SK-N-SH (cell line): ENCODE data around the gene BZW2.

ENCODE experiments used
- ELF1 ChIP-seq: IDR thresholded peaks from 2 replicates; pipeline ENCODE4 v1.4.0; 2012
- EZH2phosphoT487 ChIP-seq: fragments of 200-600 bp; sonication (generic); IDR thresholded peaks from 2 replicates; pipeline ENCODE4 v1.6.1; 2017; ENCODE audit warnings: low read depth, mixed run types, mild to moderate bottlenecking, antibody characterized with exemption, moderate library complexity, borderline replicate concordance
- JUND ChIP-seq: IDR thresholded peaks from 2 replicates; pipeline ENCODE4 v1.4.0; 2012
- MEF2A ChIP-seq: IDR thresholded peaks from 2 replicates; pipeline ENCODE4 v1.4.0; 2012; ENCODE audit warnings: low read depth, borderline replicate concordance
- MXI1 ChIP-seq: IDR thresholded peaks from 2 replicates; pipeline ENCODE4 v1.6.1; 2012; ENCODE audit warnings: mild to moderate bottlenecking, low read depth, low read length, improper control_type of control experiment
- POLR2AphosphoS5 ChIP-seq: IDR thresholded peaks from 2 replicates; pipeline ENCODE4 v1.6.1; 2012; ENCODE audit warnings: low read depth, low read length
- RAD21 ChIP-seq: IDR thresholded peaks from 2 replicates; pipeline ENCODE4 v1.6.1; 2012; ENCODE audit warnings: mild to moderate bottlenecking, low read length
- RCOR1 ChIP-seq: fragments of 150-350 bp; IDR thresholded peaks from 2 replicates; pipeline ENCODE4 v1.6.1; 2017; ENCODE audit warnings: antibody characterized with exemption, low read length
- SMC3 ChIP-seq: IDR thresholded peaks from 2 replicates; pipeline ENCODE4 v1.6.1; 2012; ENCODE audit warnings: low read depth, low read length, improper control_type of control experiment
- TF ChIP-seq, protein P1 (sequence below): IDR thresholded peaks from 2 replicates; pipeline ENCODE4 v1.4.0; 2012; ENCODE audit warnings: low read depth
- TF ChIP-seq, protein P2 (sequence below): fragments of 200-600 bp; sonication (generic); IDR thresholded peaks from 2 replicates; pipeline ENCODE4 v1.6.1; 2017; ENCODE audit warnings: antibody characterized with exemption, mild to moderate bottlenecking, moderate library complexity
- TF ChIP-seq, protein P3 (sequence below): IDR thresholded peaks from 2 replicates; pipeline ENCODE4 v1.6.1; 2012; ENCODE audit warnings: mild to moderate bottlenecking, low read depth, low read length, moderate library complexity

DNA sequence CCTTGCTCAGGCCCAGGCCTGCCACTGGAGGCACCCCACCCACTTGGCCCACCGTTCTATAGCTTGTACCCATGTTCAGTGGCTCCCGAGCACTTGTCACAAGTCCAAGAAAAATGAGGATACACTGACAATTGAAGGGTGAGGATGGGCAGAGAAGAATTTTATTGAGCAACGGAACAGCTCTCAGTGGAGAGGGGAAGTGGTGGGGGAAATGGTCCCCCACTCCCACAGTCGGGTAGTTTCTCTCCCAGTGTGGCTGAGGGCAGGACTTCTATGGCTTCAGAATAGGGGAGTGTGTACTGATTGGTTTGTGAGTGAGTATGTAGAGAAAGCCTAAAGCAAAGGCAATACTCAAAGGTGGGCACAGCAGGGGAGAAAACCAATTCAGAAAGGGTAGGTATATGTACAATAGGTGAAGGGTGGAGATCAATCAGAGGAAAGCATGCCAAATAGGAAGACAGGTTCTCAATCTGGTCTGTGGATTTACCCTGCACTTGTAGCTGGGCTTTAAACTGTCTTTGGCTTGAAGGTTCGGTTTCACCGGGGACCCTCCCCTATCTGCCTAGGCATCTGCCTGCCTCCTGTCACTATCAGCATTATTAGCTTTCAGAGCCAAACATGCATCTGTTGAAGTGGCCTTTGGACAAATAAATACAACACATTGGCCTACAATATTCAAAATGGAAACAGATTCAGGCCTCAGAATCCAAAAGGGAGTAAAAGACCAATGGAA is 98.7 kb downstream of the BZW2 start:
- TF ChIP-seq, protein P1, sequence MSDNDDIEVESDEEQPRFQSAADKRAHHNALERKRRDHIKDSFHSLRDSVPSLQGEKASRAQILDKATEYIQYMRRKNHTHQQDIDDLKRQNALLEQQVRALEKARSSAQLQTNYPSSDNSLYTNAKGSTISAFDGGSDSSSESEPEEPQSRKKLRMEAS: no peak
- TF ChIP-seq, protein P2, sequence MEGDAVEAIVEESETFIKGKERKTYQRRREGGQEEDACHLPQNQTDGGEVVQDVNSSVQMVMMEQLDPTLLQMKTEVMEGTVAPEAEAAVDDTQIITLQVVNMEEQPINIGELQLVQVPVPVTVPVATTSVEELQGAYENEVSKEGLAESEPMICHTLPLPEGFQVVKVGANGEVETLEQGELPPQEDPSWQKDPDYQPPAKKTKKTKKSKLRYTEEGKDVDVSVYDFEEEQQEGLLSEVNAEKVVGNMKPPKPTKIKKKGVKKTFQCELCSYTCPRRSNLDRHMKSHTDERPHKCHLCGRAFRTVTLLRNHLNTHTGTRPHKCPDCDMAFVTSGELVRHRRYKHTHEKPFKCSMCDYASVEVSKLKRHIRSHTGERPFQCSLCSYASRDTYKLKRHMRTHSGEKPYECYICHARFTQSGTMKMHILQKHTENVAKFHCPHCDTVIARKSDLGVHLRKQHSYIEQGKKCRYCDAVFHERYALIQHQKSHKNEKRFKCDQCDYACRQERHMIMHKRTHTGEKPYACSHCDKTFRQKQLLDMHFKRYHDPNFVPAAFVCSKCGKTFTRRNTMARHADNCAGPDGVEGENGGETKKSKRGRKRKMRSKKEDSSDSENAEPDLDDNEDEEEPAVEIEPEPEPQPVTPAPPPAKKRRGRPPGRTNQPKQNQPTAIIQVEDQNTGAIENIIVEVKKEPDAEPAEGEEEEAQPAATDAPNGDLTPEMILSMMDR: no peak
- TF ChIP-seq RCOR1 (no peak), ELF1 (no peak), EZH2phosphoT487 (no peak), MXI1 (no peak), RAD21 (no peak), POLR2AphosphoS5 (no peak), SMC3 (no peak), JUND (no peak), MEF2A (no peak)
- TF ChIP-seq, protein P3, sequence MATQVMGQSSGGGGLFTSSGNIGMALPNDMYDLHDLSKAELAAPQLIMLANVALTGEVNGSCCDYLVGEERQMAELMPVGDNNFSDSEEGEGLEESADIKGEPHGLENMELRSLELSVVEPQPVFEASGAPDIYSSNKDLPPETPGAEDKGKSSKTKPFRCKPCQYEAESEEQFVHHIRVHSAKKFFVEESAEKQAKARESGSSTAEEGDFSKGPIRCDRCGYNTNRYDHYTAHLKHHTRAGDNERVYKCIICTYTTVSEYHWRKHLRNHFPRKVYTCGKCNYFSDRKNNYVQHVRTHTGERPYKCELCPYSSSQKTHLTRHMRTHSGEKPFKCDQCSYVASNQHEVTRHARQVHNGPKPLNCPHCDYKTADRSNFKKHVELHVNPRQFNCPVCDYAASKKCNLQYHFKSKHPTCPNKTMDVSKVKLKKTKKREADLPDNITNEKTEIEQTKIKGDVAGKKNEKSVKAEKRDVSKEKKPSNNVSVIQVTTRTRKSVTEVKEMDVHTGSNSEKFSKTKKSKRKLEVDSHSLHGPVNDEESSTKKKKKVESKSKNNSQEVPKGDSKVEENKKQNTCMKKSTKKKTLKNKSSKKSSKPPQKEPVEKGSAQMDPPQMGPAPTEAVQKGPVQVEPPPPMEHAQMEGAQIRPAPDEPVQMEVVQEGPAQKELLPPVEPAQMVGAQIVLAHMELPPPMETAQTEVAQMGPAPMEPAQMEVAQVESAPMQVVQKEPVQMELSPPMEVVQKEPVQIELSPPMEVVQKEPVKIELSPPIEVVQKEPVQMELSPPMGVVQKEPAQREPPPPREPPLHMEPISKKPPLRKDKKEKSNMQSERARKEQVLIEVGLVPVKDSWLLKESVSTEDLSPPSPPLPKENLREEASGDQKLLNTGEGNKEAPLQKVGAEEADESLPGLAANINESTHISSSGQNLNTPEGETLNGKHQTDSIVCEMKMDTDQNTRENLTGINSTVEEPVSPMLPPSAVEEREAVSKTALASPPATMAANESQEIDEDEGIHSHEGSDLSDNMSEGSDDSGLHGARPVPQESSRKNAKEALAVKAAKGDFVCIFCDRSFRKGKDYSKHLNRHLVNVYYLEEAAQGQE: no peak
